ENCODE results near the gene F2.

The F2 gene

DNA sequence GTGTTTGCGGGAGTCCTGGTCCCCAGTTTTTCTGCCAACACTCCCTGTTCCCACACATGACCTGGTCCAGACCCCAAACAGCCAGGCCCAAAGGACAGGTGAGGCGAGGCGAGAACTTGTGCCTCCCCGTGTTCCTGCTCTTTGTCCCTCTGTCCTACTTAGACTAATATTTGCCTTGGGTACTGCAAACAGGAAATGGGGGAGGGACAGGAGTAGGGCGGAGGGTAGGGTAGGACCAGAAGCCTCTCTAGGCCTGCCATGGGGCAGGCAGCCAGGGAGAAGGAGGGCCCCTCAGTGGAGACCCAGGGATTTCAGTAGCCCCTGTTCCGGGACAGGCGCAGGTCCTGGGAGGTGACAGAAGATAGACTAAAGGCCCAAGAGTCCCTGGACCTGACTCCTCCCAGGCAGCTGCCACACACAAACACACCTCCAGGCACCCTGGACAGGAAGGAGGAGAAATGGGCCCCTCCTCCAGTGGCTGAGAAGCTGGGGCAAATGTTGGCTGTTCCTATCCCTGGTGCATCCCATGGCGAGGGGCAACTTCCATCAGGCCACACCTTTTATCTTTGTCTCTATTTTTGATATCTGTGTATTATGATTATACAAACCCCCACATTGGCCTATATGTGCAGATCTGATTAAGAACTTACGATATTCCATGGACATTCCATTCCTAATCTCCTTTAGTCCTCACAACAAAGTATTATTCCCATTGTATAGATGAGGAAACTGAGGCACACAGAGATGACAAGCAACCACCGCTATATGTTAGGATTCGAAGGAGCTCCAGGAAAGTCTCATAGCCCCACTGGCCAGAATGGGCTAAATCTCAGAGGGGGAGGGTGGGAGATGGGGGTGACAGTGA is 626 bp upstream of the F2 start:
- no peak for FAIRE-seq

DNA sequence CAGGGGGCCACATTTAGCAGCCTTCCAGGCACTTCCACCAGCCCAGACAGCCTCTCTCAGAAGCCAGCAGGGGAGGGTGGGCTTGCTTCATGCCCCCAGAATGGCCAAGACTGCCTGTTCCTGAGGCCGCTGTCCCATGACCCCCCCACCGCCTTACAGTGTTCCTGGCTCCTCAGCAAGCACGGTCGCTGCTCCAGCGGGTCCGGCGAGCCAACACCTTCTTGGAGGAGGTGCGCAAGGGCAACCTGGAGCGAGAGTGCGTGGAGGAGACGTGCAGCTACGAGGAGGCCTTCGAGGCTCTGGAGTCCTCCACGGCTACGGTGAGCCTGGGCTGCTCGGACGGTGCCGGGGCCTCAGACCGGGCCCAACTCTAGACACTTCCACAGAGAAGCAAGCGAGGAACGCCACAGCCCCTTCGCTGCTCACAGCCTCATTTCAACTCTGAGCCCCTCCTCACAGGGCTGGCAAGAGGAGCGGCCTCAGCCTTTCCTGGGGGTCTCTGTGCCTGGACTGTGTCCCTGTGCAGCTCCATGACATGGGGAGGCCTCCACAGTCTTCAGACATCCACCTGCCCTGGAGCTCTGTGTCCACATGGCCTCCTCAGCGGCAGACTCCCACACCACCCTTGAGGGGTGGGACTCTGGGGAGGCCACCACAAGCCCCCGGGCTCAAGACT is 668 bp downstream of the F2 start:
- no peak for FAIRE-seq

GRCh38 chr11:46721286-46721685 is 2.3 kb downstream of the F2 start:
- no peak for FAIRE-seq

DNA sequence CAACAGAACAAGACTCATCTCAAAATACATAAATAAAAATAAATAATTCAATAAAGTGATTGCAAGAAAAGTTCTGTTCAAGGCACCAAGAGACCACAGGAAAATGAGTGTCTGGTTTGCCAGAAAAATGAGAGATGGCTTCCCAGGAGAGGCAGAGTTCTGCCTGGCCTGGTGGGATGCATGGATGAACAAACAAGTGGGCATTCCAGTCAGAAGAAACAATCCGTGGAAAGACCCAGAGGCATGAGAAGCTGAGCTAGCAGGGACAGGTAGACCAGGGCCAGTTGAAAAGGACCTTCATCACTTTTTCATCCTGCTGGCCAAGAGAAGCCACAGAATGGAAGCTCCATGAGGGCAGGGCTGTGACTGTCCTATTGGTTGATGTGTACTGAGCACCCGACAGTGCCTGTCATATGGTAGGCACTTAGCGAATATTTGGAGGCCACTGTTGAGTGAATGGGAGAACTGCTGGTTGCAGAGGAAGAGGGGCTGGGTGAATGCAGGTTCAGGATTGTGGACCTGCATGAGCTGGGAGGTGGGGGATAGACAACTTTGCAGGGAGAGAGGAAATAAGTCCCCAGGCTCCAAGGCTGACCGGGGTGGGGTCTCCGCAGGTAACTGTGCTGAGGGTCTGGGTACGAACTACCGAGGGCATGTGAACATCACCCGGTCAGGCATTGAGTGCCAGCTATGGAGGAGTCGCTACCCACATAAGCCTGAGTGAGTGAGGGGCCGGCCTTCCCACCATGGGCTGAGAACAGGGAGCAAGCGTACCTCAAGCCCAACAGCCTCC is 3.7 kb downstream of the F2 start:
- no peak for FAIRE-seq

- no peak for FAIRE-seq
These were observed 4.3 kb downstream of the F2 start for GRCh38 chr11:46723359-46723680.

DNA sequence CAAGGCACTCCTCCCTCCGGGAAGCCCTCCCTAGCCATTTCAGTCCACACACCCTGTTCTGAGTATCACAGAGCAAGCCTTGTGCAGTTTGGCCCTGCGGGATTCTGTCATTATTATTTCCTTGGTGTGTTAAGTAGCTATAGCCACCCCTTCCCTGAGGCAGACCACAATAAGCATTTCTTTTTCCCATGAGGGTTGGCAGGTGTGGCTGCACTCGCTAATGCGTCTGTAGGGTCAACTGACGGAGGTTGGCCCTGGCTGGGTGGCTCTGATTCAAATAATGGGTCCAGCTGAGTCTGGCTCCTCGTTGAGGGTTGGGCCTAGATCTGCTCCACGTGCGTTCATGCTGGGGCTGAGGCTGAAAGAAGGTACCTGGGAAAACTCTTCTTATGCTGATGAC is 5.1 kb downstream of the F2 start:
- no peak for FAIRE-seq

- FAIRE-seq, result no peak
These were observed 6.6 kb downstream of the F2 start for GRCh38 chr11:46725338-46726205.

DNA sequence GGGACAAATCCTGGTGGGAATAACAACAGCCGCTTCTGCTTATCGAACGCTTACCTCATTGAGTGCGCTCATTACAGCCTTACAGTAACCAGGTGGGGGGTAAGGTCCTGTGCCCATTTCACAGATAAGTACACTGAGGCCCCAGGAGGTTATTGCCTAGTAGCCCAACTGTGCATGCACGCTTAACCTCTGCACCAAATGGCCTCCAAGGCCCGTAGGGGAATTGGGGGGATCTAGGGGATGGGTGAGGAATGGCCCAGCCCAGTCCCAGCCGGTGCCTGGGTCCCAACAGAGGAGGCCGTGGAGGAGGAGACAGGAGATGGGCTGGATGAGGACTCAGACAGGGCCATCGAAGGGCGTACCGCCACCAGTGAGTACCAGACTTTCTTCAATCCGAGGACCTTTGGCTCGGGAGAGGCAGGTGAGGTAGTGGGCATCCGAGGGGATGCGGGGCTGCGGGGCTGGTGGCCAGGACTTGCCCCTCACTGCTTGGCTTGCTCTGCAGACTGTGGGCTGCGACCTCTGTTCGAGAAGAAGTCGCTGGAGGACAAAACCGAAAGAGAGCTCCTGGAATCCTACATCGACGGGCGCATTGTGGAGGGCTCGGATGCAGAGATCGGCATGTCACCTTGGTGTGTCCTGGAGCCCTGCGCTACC is 7.3 kb downstream of the F2 start:
- no peak for FAIRE-seq

- no peak for FAIRE-seq
These were observed 9.1 kb downstream of the F2 start for GRCh38 chr11:46727952-46728658.

DNA sequence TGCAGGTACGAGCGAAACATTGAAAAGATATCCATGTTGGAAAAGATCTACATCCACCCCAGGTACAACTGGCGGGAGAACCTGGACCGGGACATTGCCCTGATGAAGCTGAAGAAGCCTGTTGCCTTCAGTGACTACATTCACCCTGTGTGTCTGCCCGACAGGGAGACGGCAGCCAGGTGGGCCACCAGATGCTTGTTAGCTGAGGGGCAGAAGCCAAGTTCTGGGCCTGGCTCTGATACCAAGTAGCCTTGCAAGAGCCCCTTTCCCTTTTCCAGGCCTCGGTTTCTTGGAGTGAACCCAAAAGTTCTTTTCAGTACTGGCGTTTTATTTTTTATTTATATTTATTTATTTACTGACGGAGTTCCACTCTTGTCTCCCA is 9.6 kb downstream of the F2 start:
- FAIRE-seq, result no peak

DNA sequence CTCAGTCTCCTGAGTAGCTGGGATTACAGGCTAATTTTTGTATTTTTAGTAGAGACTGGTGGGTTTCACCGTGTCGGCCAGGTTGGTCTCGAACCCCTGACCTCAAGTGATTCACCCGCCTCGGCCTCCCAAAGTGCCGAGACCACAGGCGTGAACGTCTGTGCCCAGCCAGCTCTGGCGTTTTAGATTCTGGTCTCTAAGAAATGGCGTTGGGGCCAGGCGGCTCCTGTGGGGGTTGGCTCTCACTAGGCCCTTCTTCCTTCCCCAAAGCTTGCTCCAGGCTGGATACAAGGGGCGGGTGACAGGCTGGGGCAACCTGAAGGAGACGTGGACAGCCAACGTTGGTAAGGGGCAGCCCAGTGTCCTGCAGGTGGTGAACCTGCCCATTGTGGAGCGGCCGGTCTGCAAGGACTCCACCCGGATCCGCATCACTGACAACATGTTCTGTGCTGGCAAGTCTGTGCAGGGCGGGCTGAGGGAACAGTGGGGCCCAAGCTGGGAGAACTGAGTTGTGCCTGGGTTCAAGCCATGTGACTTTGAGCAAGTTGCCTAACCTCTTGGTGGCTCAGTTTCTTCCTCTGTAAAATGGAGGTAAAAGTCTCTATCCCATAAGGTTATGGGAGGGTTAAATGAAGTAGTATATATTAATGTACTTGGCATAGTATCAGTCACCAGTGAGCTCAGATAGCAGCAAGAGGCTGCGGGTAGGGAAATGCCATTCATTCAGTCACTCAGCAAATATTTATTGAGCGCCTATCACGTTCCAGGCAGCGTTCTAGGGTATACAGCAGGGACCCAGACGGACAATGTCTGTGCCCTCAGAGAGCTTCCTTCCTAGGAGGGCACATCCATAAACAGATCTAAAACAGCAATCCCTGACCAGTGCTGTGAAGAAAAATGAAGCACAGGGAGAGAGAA is 10.4 kb downstream of the F2 start:
- no peak for FAIRE-seq

DNA sequence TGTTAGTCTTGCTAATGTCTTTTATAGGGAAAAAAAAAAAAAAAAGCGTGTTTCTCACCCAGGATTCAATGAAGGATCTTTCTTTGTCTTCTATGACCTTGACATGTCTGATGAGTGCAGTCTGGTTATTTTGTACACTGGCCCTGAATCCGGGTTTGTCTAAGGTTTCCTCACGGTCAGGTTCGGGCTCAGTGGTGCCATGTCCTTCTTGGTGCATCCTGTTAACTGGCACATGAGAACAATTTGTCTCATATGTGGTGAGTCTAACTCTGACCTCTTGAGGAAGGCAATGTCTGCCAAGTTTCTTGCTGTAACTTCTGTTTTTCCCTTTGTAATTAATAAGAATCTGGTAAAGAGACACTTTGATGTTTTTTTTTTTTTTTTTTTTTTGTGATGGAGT is 12.5 kb downstream of the F2 start:
- no peak for FAIRE-seq

GRCh38 chr11:46733234-46733633 is 14.2 kb downstream of the F2 start:
- FAIRE-seq, result no peak

- no peak for FAIRE-seq
These were observed 17.1 kb downstream of the F2 start for GRCh38 chr11:46736146-46736545.

GRCh38 chr11:46736615-46737014 is 17.6 kb downstream of the F2 start:
- FAIRE-seq, result peak; percentile 24

- FAIRE-seq, result no peak
These were observed 18.7 kb downstream of the F2 start for GRCh38 chr11:46737699-46738098.

GRCh38 chr11:46738887-46739286 is 19.9 kb downstream of the F2 start:
- FAIRE-seq, result no peak

DNA sequence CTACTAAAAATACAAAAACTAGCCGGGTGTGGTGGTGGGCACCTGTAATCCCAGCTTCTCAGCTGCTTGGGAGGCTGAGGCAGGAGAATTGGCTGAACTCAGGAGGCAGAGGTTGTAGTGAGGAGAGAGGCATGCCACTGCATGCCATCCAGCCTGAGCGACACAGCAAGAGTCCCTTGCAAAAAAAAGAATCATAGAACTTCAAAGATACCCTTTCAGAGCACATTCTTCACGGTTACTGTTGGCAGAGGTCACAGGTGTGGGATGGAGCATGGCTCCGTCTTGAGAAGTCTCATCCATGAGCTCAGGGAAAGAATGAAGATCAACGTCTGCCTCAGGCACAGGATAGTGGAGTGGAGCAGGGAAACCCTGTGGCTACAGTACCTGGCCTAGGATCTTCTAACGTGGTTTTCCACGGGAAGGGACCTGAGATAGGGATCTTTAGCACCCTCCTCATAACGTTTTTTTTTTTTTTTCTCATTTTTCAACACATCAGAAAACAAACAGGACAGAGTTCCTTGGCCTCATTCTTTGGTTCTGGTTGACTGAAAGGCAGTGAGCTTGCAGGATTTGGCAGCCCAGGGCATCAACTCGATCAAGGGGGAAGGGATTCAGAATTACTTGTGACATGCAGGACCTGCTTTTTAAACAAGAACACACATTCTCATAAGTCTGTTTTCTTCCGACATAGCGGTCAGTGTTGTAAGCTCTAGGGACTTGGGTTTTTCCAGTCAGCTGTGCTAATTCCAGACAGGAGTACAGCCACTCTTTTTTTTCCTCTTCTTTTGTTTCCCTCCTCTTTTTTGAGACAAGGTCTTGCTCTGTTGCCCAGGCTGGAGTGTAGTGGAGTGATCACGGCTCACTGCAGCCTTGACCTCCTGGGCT is 22.8 kb downstream of the F2 start:
- no peak for FAIRE-seq

- no peak for FAIRE-seq
These were observed 24.0 kb downstream of the F2 start for GRCh38 chr11:46743043-46743442.

Measured in islet of Langerhans (tissue), 1 donor.